ENCODE results near the gene AMER2.

Gene AMER2, protein sequence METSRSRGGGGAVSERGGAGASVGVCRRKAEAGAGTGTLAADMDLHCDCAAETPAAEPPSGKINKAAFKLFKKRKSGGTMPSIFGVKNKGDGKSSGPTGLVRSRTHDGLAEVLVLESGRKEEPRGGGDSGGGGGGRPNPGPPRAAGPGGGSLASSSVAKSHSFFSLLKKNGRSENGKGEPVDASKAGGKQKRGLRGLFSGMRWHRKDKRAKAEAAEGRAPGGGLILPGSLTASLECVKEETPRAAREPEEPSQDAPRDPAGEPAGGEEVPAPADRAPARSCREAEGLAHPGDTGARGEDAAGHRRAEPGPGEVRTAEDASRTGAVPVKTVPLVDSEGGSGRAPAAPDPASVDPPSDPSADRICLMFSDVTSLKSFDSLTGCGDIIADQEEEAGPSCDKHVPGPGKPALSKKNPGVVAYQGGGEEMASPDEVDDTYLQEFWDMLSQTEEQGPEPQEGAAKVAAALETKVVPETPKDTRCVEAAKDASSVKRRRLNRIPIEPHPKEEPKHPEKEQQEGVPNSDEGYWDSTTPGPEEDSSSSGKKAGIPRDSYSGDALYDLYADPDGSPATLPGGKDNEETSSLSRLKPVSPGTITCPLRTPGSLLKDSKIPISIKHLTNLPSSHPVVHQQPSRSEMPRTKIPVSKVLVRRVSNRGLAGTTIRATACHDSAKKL

DNA sequence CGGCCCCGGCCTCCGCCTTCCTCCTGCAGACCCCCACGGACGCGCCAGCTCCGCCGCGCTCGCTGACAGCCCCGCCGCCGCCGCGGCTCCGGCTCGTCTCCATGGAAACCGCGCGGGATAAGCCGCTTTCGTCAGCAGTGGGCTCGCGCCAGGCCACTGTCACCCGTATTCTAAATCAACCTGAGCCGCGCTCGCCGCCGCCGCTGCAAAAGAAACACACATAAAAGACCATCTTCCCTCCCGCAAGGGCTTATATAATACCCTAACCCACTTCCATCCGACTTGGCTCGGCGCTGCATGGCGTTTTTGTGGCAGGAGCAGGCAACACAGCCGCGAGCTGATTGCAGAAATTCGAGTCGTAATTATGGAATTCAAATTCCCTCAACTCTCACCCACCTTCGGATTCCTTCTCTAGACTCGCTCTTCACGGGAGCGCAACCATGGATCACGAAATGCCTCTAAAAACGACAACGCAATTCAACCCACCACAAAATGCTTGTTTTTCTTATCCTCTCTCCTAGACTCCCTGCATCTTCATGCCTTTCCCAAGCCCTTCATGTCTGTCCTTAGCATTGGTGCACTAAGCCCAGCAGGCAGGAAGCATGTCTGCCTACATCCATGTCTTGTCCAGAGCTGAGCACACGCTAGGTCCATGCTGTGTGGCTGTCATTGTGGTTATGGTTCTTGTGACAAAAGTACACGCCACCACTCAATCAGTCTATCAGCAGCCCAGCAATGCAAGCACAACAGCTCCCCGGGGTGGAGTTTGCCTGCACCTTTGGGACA, at the start of gene AMER2:
Gene AMER2 (minus strand): TSS at position 772 of the 786 bp plus-strand sequence. CDS start 669 bp downstream, at position 103.
- DNase-seq = no peak

DNA sequence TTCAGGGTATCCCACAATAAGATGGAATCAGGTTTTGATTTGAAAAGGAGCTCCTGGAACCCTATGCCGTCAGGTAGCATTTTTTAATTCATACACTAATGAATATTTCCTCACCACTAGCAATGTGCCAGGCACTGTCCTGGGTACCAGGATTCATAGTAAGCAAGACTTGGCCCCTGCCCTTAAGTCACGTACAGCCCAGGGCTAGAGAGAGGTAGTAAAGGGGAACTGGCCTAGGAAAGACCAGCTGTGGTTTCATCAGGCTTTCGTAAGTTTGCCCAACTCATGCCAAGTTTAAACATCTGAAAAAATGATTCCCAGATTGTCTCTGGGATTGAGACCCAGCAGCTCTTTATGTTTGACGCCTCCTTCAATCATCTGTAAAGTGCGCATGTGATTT, 45.9 kb upstream of the AMER2 start:
- DNase-seq = no peak

DNA sequence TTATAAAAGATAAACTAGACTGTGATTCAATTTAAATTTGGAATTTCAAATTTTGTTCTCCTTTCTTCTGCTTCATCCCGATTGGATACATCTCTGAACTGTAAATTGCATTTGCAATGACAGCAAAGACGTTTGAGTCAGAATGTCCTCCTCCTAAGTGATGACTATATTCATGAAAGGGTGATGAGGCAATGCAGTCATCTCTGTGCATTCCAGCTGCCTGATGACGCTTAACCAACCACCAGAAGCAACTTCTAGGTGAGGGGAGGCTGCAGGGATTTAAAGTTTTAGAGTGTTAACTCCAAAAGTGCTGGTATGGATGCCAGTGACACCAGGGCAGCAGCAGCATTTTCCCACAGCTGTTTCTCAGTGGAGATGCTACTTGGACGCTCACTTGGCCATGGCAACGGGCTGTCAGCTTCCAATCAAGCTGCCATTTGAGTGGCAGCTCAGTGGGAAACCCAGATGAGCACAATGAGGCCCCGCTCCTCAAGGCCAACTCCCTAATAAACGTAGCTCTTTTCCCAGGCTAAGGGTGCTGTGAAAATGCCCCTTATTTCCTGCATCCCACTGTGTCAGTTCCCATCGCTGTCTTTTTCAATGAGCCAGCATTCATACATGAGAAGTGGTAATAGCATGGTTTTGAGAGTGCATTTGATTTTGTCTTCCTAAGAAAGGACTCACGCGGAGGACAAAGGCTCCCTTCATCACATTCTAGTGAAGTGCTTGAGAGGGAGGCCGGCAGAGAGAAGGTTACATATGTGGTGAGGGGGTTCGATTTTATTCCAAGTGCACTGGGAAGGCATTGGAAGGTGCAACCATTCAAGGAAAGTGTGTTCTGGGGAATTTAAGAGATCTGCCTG, 45.2 kb upstream of the AMER2 start:
- no peak for DNase-seq

DNA sequence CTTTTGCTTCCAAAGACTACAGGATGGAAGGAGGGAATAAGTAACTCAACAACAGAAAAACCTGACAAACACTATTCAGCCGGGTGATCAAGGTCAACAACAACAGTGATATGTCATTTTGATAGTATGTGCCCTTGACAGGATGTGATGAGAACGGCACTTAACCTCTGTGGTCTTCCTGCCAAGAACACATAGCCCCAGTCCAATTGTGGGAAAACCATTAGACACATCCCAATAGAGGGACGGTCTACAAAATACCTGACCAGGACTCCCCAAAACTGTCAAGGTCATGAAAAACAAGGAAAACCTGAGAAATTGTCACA, 43.1 kb upstream of the AMER2 start:
- no peak for DNase-seq

DNA sequence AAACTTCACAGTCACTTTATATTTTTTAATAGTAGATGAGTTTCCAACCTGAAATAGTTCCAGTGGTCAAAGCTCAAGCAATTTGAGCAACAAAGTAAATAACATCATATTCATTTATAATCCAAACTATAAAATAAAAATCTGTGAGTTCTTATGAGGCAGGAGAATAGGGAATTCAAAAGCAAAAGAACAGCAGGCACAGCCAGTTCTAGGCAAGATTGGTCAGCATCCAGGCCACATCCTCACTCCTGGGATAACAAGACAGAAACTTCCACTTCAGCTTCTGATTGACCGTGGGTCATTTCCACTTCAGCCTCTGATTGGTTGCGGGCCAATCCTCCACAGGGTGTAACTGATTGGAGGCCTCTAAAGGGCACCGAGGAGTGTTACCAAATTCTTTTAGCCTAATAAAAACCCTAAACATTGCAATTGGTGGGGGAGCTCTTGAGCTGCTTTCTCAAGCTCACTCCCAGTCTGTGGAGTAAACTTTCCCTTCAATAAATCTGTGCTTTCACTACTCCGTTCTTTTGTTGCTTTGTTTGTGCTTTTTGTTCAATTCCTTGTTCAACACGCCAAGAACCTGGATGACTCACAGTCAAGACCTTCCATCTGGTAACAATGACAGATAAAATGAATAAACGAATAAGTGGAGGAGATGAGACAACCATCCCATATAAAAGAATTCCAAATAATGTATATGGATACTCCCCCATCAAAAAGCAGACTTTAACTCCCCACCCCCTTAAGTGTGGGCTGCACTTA, 42.6 kb upstream of the AMER2 start:
- DNase-seq = no peak

DNA sequence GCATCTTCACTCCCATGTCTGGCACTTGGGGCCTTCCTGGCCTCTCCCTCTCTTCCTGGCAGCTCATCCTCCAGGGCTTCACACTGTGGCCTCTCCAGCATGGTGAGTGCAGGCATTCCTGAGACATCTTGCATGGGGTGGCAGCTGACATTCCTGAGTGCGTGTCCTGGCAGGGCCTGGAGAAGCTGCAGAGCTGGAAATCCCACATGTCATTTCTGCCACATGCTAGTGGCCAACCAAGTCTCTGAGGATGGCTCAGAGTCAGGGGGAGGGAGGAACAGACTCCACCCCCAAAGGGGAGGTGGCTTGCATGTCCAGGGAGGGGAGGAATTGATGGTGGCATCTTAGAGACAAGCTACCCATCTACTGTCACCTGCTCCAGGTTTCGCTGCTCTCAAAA, 41.6 kb upstream of the AMER2 start:
- no peak for DNase-seq

DNA sequence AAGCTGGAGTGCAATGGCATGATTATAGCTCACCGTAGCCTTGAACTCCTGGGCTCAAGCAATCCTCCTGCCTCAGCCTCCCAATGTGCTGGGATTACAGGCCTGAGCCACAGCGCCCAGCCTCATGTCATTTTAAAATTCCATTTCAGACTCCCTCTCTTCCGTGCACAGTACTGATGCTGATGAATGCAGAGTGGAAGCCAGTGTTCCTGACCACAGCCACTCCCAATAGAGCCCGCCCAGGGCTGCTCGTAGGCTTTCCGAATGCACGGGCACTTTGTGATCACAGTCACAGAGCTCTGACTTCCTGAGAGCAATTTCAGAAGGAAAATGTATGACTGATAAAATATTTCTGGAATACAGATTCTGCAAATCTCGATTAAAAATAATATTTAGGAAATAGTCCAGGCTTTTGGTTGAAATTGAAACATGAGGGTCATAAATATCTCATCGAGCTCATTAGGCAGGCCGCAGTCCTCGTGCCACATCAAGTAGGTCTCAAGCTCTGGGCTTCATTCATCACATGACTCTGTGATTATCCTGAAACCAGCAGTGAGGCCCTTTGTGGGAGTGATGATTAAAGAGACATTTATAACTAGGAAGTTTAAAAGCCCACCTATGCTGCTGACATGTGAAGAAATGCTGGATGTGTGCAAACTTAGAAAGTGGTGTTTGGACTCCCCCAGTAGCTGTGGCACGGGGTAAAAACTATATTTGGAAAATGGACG, 38.9 kb upstream of the AMER2 start:
- DNase-seq = no peak

DNA sequence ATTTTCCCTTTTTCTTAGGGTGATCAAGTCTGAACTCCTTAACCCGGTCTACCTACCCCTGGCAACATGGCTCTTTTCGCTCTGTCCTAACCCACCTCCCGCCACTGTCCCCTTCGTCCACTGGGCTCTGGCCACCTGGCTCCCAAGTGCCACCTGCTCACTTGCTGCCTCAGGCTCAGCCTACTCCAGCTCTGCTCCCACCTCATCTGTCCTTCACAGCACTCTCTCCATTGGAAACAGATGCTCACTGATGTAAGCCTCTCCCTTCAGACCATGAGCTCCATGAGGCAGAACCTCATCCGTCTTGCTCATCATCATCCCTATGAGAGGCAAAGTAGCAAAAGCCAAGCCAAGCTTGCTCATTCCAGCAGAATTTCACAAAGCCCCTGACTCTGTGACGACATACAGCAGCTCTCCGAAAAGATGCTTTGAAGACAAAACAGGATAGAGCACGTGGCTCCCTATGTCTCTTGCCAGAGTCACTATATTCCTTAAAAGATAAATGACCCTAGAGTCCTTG, 35.3 kb upstream of the AMER2 start:
- no peak for DNase-seq

DNA sequence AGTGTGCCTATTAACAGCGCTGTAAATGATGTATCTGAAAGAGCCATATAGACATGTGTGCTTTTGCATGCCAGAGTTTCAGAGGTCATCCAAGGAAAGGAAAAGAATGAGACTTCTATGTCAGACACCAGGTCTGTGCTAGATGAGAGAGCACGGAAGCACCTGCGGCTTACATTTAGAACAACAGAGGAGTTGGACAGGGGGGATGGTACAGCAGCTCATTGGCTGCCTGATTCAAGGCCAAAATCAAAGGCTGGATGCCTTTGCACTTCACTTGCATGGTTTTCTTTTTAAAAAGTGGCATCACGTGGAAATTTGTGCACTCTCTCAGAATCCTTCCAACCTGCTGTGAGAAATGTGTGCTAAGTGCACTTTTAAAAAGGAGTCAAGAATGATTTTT, 32.8 kb upstream of the AMER2 start:
- DNase-seq = no peak

DNA sequence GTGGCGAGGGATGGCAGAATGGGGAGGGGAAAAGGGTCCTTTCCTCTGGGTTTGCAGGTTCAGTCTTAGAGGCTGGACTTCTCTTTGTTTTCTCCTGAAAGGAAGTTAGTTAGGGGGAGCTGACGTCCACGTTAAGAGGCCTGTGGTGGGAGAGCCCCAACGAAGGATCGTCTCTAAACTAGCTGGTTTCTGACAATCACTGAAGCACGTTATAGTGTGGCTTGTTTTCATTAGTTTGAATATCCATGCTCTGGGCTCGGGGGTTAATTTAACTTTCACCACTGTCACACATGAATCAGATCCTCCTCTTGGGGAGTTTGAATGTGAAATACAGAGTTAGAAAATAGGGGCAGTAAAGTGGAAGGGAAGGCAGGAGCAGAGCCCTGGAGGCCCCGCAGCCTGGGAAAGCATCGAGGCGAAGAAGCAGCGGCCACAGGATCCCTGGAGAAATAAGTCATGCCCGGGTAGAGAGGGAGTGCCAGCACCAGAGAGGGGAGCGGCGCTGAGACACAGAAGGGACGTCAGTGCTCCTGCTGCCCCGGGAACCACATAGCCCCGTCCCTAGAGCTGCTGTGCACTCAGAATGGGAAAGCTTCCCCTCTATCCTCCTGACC, 31.1 kb upstream of the AMER2 start:
- no peak for DNase-seq

DNA sequence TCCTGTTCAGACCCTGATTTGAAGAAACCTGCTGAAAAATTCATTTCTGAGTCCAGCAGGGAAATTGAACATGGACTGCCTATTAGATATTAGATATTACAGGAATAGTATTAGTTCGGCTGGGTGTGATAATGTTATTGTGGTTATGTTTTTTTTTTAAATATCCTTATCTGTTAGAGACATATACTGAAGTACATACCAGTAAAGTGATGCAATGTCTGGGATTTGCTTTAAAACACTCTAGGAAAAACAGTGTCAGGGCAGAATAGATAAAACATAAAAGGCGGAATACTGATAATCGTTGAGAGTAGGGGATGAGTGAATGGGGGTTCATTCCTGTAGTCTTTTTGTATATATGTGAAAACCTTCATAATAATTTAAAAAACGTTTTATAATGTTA, 28.7 kb upstream of the AMER2 start:
- no peak for DNase-seq

DNA sequence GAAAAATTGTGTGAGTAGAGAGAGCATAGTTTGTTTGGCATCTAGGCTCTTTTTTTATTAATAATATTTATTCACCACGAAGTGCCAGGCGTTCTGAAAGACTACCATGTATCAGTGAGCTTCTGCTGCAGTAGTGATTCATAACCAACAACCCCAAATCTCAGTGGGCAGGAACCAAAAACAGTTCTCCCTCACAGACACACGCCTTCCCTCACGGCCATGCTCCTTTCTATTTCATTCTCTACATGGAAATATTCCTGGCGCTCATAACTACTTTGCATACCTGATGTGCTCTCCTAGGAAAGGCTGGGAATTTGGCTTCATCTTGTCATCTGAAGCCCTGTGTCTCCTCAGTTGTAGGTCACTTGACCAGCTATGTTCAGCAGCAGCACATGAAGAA, 26.6 kb upstream of the AMER2 start:
- DNase-seq = no peak

DNA sequence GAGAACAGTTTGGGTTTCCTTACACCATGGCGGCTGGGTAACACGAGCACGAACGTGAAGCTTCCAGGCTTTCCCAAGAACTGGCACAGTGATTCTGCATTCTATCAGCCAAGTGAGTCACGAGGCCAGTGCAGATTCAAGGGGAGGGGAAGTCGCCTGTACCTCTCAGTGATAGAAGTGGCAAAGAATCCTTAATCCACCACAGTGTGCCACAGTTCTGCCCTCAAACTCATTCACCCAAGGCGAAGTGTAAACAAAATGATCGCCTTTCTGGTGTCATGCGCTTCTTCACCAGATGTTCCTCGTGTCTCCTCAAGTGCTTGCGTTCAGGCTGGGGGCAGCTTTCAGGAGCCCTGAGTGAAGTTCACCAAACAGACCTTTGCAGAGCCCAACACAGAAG, 24.9 kb upstream of the AMER2 start:
- DNase-seq = no peak

DNA sequence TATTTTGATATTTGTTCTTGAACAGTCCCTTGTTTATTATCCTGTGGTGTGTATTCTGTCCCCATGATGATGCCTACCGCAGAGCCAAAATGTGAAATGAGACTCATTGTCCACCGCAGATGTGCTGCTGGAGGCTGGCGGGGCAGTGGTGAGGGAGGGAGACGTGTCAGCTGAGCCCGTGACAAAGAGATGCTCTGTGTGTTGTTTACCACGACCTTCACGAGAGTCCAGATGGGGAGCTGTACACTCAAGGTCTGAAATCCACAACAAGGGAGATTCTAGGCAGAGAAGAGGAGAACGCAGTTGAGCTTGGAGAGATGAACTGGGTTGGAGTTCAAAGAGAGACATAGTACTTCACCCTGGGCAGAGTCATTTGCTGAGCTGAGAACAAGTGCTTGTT, 20.8 kb upstream of the AMER2 start:
- DNase-seq = no peak

DNA sequence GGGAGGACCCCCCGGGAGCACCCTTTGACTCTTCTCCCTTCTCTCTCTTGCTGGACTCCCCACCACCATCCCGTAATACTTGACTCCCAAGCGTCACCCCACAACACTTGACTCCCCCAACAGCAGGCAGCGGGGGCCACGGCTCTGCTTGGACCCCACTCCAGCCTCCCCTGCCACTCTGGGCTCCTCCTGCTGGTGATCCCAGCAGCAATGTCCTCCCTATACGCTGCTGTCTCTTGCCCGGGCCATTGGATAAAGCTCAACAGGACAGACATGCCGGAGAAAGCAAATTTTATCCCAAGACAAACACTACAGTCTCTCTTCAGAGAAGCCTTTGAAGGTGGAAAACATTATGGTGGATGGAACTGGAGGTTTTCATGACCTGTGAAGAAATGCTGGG, 20.4 kb upstream of the AMER2 start:
- DNase-seq = no peak

DNA sequence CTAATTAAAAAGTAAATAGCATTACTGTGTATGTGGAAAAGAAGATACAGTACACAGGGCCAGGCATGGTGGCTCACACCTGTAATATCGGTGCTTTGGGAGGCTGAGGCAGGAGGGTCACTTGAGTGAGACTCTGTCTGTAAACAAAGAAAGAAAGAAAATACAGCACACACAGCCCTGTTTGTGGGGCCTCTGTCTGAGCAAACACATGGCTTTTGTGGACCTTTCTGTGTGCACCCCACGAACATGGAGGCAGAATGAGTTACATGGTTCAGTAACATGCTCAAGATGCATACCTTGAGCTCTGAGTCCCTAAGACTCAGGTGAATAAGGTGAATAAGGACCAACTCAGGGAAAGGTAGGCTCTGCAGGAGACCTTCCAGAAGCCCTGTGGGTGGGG, 20.0 kb upstream of the AMER2 start:
- no peak for DNase-seq

DNA sequence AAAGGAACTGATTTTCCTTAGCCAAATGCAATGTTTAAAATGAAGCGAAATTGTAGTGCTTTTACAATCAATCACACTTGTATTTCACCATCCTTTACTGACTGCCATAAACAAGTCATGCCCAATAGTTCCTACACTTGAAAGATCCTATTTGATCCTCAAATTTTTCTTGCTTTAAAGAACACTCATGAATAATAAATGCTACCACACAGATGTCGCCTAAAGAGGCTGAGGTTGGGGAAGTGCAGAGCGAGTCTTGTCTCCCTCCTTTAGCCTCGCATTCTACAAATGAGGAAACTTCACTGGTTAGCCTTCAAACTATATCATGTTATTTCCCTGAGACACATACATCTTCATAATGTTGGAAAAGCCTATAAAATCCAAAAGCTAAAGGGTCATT, 18.7 kb upstream of the AMER2 start:
- DNase-seq = no peak

DNA sequence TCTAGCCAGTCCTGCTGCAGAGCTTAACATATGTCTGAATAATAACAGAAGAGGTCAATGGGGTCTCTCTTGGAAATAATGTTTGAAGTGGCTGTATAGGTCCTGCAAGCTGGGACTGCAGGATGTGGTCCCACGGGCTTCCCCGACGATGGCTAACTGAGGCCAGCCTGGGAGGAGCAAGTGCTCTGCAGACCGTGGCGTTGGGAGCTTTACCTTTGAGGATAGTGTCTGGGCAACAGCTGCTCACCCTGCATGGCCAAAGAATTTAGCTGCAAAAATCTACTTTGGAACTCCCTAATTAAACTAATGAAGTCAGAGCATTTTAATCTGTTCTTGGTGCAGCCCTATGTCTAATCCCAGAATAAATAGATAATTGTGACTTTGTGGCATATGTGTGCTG, 18.2 kb upstream of the AMER2 start:
- no peak for DNase-seq

DNA sequence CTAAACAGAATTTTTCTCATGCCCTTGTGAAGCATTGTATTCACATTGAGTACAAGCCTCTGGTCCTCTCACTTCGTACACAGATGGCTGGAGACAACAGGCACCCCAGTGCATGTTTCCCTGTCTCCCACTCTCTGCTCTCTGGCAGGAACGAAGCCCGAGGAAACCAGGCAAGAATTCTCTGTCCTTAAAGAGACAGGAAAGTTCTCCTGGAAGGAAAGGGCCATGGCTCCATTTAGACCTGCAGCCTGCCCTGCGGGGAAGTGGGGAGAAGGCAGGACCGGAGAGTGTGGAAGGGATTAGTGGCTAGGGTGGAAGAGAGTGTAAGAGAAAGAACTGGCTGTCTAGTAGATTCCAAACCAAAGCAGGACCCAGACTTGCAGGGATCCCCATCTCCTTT, 15.5 kb upstream of the AMER2 start:
- no peak for DNase-seq

DNA sequence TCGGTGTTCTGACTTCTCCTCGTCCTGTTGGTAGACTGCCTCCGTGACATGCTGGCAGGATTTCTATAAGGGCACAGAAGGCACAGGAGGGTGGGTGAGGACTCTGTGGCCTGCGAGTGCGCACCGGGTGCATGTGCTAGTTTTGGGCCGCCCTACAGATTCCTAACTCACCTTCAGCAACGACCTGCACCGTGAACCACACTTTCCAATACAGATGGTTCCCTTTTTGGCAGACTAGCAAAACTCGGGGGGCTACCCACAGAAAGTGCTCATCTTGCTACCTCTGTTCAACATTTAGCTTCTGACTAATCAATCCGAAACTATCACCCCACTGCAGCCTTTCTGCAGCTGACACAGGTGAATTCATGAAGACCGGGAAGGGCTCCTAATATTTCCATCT, 14.1 kb upstream of the AMER2 start:
- no peak for DNase-seq

DNA sequence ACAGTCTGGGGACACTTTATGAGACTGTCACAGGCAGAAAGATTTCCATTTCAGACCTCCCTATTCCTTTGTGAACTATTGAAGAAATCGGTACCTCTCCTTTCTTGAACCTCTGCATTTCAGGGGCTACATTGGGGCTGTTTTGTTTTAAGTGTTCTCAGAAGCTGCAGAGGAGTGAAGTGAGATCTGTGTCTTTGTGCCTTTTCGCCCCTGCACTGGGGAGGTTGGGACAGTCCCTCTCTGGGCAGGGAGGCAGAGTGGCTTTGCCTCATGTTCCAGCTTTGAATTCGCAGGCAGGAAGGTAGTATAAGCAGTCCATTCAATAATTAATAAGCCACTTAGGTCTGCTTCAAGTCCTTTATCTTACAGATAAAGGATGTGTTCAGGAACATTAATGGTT, 9.5 kb upstream of the AMER2 start:
- no peak for DNase-seq
